DMS53 (cell line): ENCODE results near the gene SPPL2A.
A peak's percentile ranks its signal among the peaks of the same experiment; 100 is the strongest.
"Not testable (repeated sequence)": the region's sequence is repeated elsewhere in the genome, so short reads cannot be mapped to it uniquely, and the experiment has no call there.

ENCODE experiments used
- DNase-seq: peaks from one replicate; lab custom pipeline; 2025; lab: John Stamatoyannopoulos, UW

The SPPL2A gene, protein sequence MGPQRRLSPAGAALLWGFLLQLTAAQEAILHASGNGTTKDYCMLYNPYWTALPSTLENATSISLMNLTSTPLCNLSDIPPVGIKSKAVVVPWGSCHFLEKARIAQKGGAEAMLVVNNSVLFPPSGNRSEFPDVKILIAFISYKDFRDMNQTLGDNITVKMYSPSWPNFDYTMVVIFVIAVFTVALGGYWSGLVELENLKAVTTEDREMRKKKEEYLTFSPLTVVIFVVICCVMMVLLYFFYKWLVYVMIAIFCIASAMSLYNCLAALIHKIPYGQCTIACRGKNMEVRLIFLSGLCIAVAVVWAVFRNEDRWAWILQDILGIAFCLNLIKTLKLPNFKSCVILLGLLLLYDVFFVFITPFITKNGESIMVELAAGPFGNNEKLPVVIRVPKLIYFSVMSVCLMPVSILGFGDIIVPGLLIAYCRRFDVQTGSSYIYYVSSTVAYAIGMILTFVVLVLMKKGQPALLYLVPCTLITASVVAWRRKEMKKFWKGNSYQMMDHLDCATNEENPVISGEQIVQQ

GRCh38 chr15:50765195-50765967 is at the start of gene SPPL2A:
TSS of gene SPPL2A (minus strand) at chr15:50765706. CDS start at chr15:50765533, 173 bp downstream.
- DNase-seq, result peak; percentile 88

DNA sequence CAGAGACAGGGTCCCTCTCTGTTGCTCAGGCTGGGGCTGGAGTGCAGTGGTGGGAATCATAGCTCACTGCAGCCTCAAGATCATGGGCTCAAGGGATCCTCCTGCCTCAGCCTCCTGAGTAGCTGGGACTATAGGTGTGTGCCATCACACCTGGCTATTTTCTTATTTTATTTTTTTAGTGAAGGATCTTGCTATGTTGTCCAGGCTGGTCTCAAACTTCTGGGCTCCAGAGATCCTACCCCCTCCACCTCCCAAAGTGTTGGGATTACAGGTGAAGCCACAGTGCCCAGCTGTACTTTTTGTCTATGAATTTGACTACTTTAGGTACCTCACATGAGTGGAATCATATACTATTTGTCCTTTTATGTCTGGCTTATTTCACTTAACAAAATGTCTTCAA is 49.1 kb upstream of the SPPL2A start:
- DNase-seq, result no peak

GRCh38 chr15:50813865-50814264 is 48.4 kb upstream of the SPPL2A start:
- no peak for DNase-seq

- DNase-seq, result no peak
Observed at GRCh38 chr15:50813089-50813488, 47.6 kb upstream of the SPPL2A start.

DNA sequence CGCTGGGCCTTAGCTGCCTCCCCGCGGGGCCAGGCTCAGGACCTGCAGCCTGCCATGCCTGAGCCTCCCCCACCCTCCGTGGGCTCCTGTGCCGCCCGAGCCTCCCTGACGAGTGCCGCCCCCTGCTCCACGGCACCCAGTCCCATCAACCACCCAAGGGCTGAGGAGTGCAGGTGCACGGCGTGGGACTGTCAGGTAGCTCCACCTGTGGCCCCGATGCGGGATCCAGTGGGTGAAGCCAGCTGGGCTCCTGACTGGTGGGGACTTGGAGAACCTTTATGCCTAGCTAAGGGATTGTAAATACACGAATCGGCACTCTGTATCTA is 46.6 kb upstream of the SPPL2A start:
- not testable (repeated sequence) for DNase-seq

DNA sequence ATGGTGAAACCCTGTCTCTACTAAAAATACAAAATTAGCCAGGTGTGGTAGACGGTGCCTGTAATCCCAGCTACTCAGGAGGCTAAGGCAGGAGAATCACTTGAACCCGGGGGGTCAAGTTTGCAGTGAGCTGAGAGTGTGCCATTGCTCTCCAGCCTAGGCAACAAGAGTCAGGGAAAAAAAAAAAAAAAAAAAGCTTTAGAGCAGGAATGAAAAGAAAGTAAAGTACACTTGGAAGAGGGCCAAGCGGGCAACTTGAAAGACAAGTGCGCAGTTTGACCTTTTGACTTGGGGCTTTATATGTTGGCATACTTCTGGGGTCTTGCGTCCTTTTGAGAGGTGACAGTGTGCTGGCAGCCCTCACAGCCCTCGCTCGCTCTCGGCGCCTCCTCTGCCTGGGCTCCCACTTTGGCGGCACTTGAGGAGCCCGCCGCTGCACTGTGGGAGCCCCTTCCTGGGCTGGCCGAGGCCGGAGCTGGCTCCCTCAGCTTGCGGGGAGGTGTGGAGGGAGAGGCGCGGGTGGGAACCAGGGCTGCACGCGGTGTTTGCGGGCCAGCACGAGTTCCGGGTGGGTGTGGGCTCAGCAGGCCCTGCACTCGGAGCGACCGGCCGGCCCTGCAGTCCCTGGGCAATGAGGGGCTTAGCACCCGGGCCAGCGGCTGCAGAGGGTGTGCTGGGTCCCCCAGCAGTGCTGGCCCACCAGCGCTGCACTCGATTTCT is 46.1 kb upstream of the SPPL2A start:
- not testable (repeated sequence) for DNase-seq

- no peak for DNase-seq
Observed at GRCh38 chr15:50810128-50810527, 44.6 kb upstream of the SPPL2A start.

DNA sequence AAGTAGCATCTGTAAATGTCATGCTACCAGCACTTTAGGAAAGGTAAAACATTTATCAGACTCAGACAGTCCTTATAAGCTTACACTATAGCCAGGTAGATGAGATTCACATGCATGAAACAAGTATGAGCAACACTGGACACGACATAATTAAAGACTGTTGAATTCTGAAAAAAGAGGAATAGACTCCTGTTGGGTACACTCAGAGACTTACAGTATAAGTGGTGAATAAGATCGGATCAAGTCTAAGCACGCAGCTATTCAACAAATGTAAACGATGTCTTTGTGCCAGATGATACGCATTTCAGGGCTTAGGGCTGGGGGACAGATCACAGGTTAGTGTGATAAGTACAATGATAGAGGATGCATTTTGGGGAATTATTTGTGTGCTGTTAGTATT is 43.2 kb upstream of the SPPL2A start:
- DNase-seq, result no peak

GRCh38 chr15:50803479-50804180 is 38.1 kb upstream of the SPPL2A start:
- DNase-seq, result no peak

DNA sequence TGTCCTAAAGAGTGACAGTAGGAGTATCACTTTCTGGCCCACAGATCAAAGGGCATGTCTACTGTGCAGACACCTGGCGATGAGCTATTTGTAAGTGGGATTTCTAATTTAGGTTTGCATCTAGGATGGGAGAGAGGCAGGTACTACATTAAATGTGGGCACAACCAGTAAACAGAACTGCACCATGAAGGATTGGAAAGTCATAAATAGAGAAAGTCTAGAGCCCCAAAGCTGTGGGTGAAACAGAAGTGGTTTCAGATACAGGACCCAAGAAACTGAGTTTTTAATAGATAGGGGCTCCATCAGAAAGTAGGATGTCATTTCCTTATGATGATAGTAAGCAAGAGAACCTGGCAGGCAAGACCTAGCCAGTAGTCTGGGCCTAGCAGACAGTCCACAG is 35.2 kb upstream of the SPPL2A start:
- no peak for DNase-seq

DNA sequence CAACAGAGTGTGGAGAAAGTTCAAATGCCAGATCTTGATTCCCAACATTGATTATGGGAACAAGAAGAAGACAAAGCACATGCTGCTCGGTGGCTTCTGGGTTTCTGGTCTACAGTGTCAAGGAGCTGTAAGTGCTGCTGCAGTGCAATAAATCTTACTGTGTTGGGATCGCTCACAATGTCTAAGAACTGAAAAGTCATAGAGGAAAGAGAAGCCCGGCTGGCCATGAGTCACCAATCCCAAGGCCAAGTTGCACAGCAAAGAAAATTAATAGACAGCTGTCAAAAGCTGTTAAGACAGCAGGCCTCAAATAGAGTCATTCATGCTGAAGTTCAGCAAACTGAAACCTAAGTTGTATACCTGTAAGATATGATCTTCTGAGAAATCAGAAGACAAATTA is 33.2 kb upstream of the SPPL2A start:
- DNase-seq, result no peak

DNA sequence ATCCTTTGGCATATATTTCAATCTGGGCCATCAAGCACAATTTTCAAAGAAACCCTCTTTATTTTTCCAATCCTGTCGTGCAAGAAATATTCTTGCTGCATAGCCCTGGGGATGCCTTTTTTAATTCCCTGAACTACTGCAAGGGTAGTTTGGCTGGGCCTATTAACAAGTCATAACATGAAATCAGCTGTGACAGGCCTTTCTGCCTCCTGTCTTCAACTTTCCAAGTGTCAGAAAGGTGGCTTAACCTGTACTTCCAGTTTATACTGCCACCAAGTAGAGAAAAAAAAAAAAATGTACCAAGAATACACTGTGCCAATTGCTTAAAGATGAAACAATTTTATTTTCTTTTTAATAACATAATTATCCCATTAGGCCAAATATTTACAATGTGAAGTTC is 32.4 kb upstream of the SPPL2A start:
- DNase-seq, result peak; percentile 67

- no peak for DNase-seq
Observed at GRCh38 chr15:50791486-50791885, 26.0 kb upstream of the SPPL2A start.

GRCh38 chr15:50790778-50791453 is 25.4 kb upstream of the SPPL2A start:
- DNase-seq, result no peak

- DNase-seq, result no peak
Observed at GRCh38 chr15:50786871-50787270, 21.4 kb upstream of the SPPL2A start.

DNA sequence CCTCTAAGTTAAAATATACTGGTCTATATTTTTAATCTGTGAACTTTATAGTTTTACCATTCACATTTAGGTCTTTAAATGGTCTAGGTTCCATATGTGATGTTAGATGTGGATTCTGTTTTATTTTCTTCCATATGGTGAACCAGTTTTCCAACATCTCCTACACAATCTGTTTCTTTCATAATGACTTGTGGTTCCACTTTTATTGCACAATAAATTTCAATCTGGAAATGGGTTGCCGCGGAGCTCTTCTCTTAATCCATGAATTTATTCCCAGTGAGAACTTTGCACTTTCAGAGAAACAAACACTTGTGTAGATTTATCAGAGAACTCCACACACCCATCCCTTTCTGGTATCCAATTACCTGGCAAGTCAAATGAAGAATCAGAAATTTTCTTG is 20.9 kb upstream of the SPPL2A start:
- no peak for DNase-seq

DNA sequence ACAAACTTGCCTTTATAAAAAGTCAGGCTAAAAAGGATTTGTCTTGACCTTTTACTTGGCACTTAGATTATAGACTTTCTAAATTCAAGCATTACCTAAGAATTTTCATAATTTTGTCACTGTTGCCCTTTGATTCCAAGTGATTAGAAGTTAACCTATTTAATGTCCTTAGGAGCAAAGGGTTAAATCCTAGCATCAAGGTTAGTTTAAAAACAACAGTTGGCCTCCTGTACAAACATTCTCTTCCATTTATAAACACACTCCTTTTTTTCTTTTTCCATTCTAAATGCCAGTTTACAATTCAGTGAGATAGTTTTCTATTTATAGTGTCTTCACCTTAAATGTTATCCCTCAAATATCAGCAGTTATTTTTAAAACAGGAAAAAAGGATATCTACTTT is 18.4 kb upstream of the SPPL2A start:
- DNase-seq, result no peak

GRCh38 chr15:50783411-50783810 is 17.9 kb upstream of the SPPL2A start:
- DNase-seq, result no peak

DNA sequence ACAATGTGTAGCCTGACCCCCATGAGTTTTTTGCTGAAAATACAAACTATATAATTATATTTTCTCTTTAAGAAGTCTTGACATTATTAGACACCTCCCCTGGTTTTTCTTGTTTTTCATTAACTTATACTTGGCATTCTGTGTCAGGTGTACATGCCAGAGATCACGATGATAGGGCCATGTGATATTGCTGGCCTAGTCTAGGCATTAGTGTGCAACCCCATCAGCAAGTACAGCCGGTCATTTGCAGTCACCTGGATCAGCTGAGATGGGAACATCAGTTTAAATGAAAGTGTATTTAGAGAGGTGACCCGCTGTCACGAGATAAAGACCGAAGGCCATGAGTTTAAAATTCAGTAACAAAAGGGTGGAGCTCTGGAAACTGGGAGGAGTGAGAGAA is 12.6 kb upstream of the SPPL2A start:
- no peak for DNase-seq

- DNase-seq, result no peak
Observed at GRCh38 chr15:50777042-50777441, 11.5 kb upstream of the SPPL2A start.

GRCh38 chr15:50774450-50774849 is 8.9 kb upstream of the SPPL2A start:
- peak; percentile 50 for DNase-seq
